ENCODE measurements around the gene VMAC.

- TF ChIP-seq, protein P1, sequence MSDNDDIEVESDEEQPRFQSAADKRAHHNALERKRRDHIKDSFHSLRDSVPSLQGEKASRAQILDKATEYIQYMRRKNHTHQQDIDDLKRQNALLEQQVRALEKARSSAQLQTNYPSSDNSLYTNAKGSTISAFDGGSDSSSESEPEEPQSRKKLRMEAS (IDR thresholded peaks at IDR 0.05; ENCODE audit: insufficient read depth, insufficient read length): no peak
- TF ChIP-seq, protein P2, sequence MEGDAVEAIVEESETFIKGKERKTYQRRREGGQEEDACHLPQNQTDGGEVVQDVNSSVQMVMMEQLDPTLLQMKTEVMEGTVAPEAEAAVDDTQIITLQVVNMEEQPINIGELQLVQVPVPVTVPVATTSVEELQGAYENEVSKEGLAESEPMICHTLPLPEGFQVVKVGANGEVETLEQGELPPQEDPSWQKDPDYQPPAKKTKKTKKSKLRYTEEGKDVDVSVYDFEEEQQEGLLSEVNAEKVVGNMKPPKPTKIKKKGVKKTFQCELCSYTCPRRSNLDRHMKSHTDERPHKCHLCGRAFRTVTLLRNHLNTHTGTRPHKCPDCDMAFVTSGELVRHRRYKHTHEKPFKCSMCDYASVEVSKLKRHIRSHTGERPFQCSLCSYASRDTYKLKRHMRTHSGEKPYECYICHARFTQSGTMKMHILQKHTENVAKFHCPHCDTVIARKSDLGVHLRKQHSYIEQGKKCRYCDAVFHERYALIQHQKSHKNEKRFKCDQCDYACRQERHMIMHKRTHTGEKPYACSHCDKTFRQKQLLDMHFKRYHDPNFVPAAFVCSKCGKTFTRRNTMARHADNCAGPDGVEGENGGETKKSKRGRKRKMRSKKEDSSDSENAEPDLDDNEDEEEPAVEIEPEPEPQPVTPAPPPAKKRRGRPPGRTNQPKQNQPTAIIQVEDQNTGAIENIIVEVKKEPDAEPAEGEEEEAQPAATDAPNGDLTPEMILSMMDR (IDR thresholded peaks at IDR 0.05; ENCODE audit: extremely low read depth in 1 of 2, insufficient read depth in 1 of 2, low read depth in 1 of 2, low read length in 2 of 2): no peak
- no peak for TF ChIP-seq POLR2A (IDR thresholded peaks at IDR 0.05; ENCODE audit: low read depth, low read length)
These were observed 51.7 kb downstream of the VMAC start for GRCh38 chr19:5956323-5956722.
